ENCODE results near the gene MAN2A2. TPM values are rescaled to one million over a fixed set of nuclear protein-coding genes. Genes with fewer than 3 reads are reported as not detected.
A peak's percentile ranks its signal among the peaks of the same experiment; 100 is the strongest.

The MAN2A2 gene
- polyA plus RNA-seq (2013, experiment 1 of 2), result 41.6 TPM
- 37.8 TPM for polyA plus RNA-seq (2013, experiment 2 of 2)

DNA sequence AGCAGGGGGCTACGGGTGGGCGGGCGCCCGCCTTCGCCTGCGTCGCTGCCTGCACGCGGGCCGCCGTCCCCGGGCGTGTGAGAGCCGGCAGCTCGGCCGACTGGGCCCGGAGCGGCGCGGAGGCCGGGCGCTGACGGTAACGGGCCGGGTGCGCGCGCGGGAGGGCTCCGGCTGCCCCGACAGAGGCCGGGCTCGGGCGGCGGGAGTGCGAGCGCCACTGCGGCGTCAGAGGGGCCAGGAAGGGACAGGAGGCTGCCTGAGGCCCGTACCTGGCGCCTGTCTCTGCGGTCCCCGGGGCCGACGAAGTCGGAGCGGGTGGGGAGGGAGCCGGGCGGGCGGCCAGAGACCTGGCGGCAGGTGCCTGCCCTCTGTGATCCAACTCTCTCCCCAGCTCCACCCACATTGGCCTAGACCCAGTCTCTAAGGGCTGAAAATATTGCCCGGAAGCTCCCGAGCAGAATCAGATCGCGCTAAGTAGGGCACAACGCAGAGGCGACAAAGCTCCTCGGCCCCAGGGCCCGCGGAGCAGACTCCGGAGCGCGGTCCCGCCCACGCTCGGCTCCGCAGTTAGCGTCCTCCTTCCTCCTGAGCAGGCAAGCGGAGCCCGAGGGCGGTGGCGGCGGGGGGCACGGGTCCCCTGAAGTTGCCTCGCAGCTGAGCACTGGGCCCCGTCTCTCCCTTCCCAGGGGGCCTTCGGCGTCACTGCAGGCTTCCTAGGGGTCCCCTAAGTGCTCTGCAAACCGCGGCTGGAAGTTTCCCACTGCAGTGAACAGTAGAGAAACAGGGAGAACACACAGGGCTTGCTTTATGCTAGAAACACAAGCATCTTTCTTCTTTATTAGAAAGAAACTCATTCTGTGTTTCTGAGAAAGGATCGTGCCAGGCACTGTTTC, at the start of gene MAN2A2:
Gene MAN2A2 (plus strand): TSS at position 463 of the 893 bp plus-strand sequence. CDS start 906 bp downstream, outside the sequence.
- Histone ChIP-seq H3K9me3 (replicated peaks in 1 of 2; ENCODE audit: control insufficient read depth in 2 of 2, insufficient read depth in 1 of 2, low read depth in 1 of 2, low read length in 2 of 2) (peaks cover 0 to 2% of the 10 kb centered on the region in 2 donors), H3K9ac (ENCODE audit: low read depth, low read length, poor library complexity) (peak within 1 kb of the TSS; percentile 89), H3K4me3 (ENCODE audit: low read length in 2 of 2) (peak within 1 kb of the TSS; percentile 58 to 93), H3K27ac (replicated peaks; ENCODE audit: low read length) (peak within 1 kb of the TSS; percentile 75), H4K91ac (ENCODE audit: low read depth, low read length, poor library complexity) (no peak within 1 kb of the TSS), H3K4me2 (ENCODE audit: insufficient read depth, low read length, poor library complexity, severe bottlenecking) (peak within 1 kb of the TSS; percentile 86), H3K36me3 (replicated peaks in 1 of 2; ENCODE audit: control insufficient read depth in 2 of 2, insufficient read depth in 2 of 2, low read length in 2 of 2) (peaks cover 25 to 34% of the 10 kb centered on the region in 2 donors), H3K23ac (ENCODE audit: low read depth, low read length, poor library complexity) (peak within 1 kb of the TSS; percentile 90), H3K79me1 (ENCODE audit: low read depth, low read length) (no peaks in the 10 kb centered on the region), H3K18ac (ENCODE audit: low read length) (peak within 1 kb of the TSS; percentile 98), H2AK5ac (ENCODE audit: low read depth, low read length) (no peak within 1 kb of the TSS), H2BK12ac (ENCODE audit: low read length) (peak within 1 kb of the TSS; percentile 17), H3K4me1 (ENCODE audit: control insufficient read depth in 2 of 2, insufficient read depth in 1 of 2, low read depth in 1 of 2, low read length in 2 of 2) (peaks cover 6 to 9% of the 10 kb centered on the region in 2 donors), H2BK5ac (ENCODE audit: low read length) (no peak within 1 kb of the TSS), H3K4ac (ENCODE audit: low read length) (no peak within 1 kb of the TSS), H2BK15ac (ENCODE audit: low read length) (no peak within 1 kb of the TSS), H2BK120ac (ENCODE audit: low read depth, low read length) (no peak within 1 kb of the TSS), H3K14ac (ENCODE audit: low read length) (peak within 1 kb of the TSS; percentile 86), H4K8ac (ENCODE audit: low read depth, low read length) (no peak within 1 kb of the TSS), H3K27me3 (ENCODE audit: control insufficient read depth in 3 of 3, insufficient read depth in 3 of 3, low read depth in 1 of 3, low read length in 3 of 3) (peaks cover 0 to 5% (median 0%) of the 10 kb centered on the region in 3 experiments), H2AFZ (ENCODE audit: low read length) (peak within 1 kb of the TSS; percentile 95)
- peak; percentile 37 for DNase-seq (ENCODE audit: low spot score)
- no CpG with 5 or more reads among the region's 81 CpGs for WGBS, 2 donors (ENCODE audit: extremely low coverage in 2 of 2, insufficient read length in 2 of 2, insufficient replicate concordance in 1 of 2)

DNA sequence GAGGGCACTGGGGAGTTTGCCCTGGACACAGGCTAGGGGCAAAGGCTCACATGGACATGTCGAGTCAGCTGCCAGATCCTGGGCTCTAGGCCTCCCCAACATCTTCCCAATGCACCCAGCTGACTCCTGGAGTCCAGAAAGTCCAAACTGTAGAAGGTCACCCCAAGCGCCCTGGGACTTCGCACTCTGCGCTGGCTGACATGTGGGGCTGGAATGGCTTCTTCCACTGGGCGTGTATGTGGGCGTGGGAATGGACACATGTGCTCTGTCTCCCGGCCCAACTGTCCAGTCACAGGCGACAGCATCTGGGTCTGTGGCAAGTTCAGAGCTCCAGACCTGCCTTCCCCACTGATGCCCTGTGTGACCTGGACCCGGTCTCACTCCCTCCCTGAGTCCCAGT, 48.0 kb upstream of the MAN2A2 start:
- Histone ChIP-seq H4K91ac (ENCODE audit: low read depth, low read length, poor library complexity) (no peak overlapping the region), H3K4me3 (ENCODE audit: low read length in 2 of 2) (no peak overlapping the region), H3K4me2 (ENCODE audit: insufficient read depth, low read length, poor library complexity, severe bottlenecking) (no peak overlapping the region), H2BK5ac (ENCODE audit: low read length) (no peak overlapping the region), H2AFZ (ENCODE audit: low read length) (no peak overlapping the region), H3K27me3 (ENCODE audit: control insufficient read depth in 3 of 3, insufficient read depth in 3 of 3, low read depth in 1 of 3, low read length in 3 of 3) (no peaks in the 10 kb centered on the region), H3K9me3 (replicated peaks in 1 of 2; ENCODE audit: control insufficient read depth in 2 of 2, insufficient read depth in 1 of 2, low read depth in 1 of 2, low read length in 2 of 2) (no peaks in the 10 kb centered on the region), H3K4ac (ENCODE audit: low read length) (no peak overlapping the region), H2BK120ac (ENCODE audit: low read depth, low read length) (no peak overlapping the region), H2BK12ac (ENCODE audit: low read length) (no peak overlapping the region), H4K8ac (ENCODE audit: low read depth, low read length) (no peak overlapping the region), H3K18ac (ENCODE audit: low read length) (no peak overlapping the region), H2AK5ac (ENCODE audit: low read depth, low read length) (no peak overlapping the region), H3K4me1 (ENCODE audit: control insufficient read depth in 2 of 2, insufficient read depth in 1 of 2, low read depth in 1 of 2, low read length in 2 of 2) (no peaks in the 10 kb centered on the region), H3K14ac (ENCODE audit: low read length) (no peak overlapping the region), H3K9ac (ENCODE audit: low read depth, low read length, poor library complexity) (no peak overlapping the region), H3K27ac (replicated peaks; ENCODE audit: low read length) (no peak overlapping the region), H3K79me1 (ENCODE audit: low read depth, low read length) (peaks cover 2% of the 10 kb centered on the region), H3K36me3 (replicated peaks in 1 of 2; ENCODE audit: control insufficient read depth in 2 of 2, insufficient read depth in 2 of 2, low read length in 2 of 2) (no peaks in the 10 kb centered on the region), H3K23ac (ENCODE audit: low read depth, low read length, poor library complexity) (no peak overlapping the region), H2BK15ac (ENCODE audit: low read length) (no peak overlapping the region)
- no CpG with 5 or more reads among the region's 9 CpGs for WGBS, 2 donors (ENCODE audit: extremely low coverage in 2 of 2, insufficient read length in 2 of 2, insufficient replicate concordance in 1 of 2)
- DNase-seq (ENCODE audit: low spot score), result no peak

DNA sequence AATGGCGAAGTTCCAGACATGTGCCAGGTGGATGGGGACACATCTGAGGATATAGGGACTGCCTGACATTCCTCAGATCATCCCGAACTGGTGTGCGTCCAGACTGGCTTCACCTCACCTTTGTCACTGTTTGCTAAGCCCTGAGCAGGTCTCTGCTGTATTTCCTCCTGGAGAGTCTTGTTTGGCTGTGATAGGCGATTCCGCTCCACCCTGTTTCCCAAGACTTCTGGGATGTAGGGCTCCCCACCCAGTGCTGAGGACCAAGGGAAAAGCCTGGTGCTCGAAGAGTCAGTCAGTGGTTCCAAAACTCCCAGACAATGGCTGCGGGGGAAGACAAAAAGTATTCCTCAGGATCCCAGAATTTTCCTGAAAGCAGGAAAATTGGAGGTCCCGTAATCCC, 45.8 kb upstream of the MAN2A2 start:
- Histone ChIP-seq H4K8ac (ENCODE audit: low read depth, low read length) (no peak overlapping the region), H3K27ac (replicated peaks; ENCODE audit: low read length) (no peak overlapping the region), H2AFZ (ENCODE audit: low read length) (no peak overlapping the region), H3K4me3 (ENCODE audit: low read length in 2 of 2) (no peak overlapping the region), H3K14ac (ENCODE audit: low read length) (no peak overlapping the region), H3K36me3 (replicated peaks in 1 of 2; ENCODE audit: control insufficient read depth in 2 of 2, insufficient read depth in 2 of 2, low read length in 2 of 2) (no peaks in the 10 kb centered on the region), H2BK15ac (ENCODE audit: low read length) (no peak overlapping the region), H3K4me1 (ENCODE audit: control insufficient read depth in 2 of 2, insufficient read depth in 1 of 2, low read depth in 1 of 2, low read length in 2 of 2) (no peaks in the 10 kb centered on the region), H2BK120ac (ENCODE audit: low read depth, low read length) (no peak overlapping the region), H3K23ac (ENCODE audit: low read depth, low read length, poor library complexity) (peak overlapping the region; percentile 20), H2AK5ac (ENCODE audit: low read depth, low read length) (no peak overlapping the region), H4K91ac (ENCODE audit: low read depth, low read length, poor library complexity) (no peak overlapping the region), H3K9me3 (replicated peaks in 1 of 2; ENCODE audit: control insufficient read depth in 2 of 2, insufficient read depth in 1 of 2, low read depth in 1 of 2, low read length in 2 of 2) (no peaks in the 10 kb centered on the region), H2BK12ac (ENCODE audit: low read length) (no peak overlapping the region), H3K9ac (ENCODE audit: low read depth, low read length, poor library complexity) (no peak overlapping the region), H2BK5ac (ENCODE audit: low read length) (no peak overlapping the region), H3K18ac (ENCODE audit: low read length) (no peak overlapping the region), H3K27me3 (ENCODE audit: control insufficient read depth in 3 of 3, insufficient read depth in 3 of 3, low read depth in 1 of 3, low read length in 3 of 3) (no peaks in the 10 kb centered on the region), H3K4ac (ENCODE audit: low read length) (no peak overlapping the region), H3K4me2 (ENCODE audit: insufficient read depth, low read length, poor library complexity, severe bottlenecking) (no peak overlapping the region), H3K79me1 (ENCODE audit: low read depth, low read length) (peaks cover 2% of the 10 kb centered on the region)
- DNase-seq (ENCODE audit: low spot score), result no peak
- no CpG with 5 or more reads among the region's 8 CpGs for WGBS, 2 donors (ENCODE audit: extremely low coverage in 2 of 2, insufficient read length in 2 of 2, insufficient replicate concordance in 1 of 2)

DNA sequence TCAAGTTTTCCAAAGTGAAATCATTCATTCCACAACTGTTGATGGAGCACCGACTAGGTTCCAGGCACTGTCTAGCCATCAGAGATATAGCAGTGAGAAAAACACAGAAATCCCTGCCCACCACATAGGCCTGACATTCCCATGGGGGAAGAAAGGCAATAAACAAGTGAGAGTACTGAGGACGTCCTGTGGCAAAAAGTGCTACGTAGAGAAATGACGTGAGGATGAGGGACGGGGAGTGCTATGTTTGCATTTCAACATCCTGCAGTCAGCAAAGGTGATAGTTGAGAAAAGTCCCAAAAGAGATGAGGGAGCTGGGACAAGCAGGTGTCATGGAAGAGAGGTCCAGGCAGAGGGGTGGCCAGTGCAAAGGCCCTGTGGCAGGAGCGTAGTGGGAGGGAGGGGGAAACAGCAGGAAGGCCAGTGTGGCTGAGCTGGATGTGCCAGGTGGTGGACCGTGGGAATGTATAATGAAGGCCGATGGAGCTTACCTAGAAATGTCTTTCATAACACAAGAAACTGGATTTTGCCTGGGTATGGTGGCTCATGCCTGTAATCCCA, 45.1 kb upstream of the MAN2A2 start:
- no peak overlapping the region for H3K14ac ChIP-seq (ENCODE audit: low read length)
- no peak overlapping the region for H3K23ac ChIP-seq (ENCODE audit: low read depth, low read length, poor library complexity)
- no peak overlapping the region for H2BK120ac ChIP-seq (ENCODE audit: low read depth, low read length)
- H2BK12ac ChIP-seq (ENCODE audit: low read length), result no peak overlapping the region
- H2AK5ac ChIP-seq (ENCODE audit: low read depth, low read length), result no peak overlapping the region
- no peak overlapping the region for H3K4me2 ChIP-seq (ENCODE audit: insufficient read depth, low read length, poor library complexity, severe bottlenecking)
- no peak overlapping the region for H4K91ac ChIP-seq (ENCODE audit: low read depth, low read length, poor library complexity)
- WGBS, 2 donors (ENCODE audit: extremely low coverage in 2 of 2, insufficient read length in 2 of 2, insufficient replicate concordance in 1 of 2), result no CpG with 5 or more reads among the region's 8 CpGs
- H3K36me3 ChIP-seq (replicated peaks in 1 of 2; ENCODE audit: control insufficient read depth in 2 of 2, insufficient read depth in 2 of 2, low read length in 2 of 2), result no peaks in the 10 kb centered on the region
- no peaks in the 10 kb centered on the region for H3K9me3 ChIP-seq (replicated peaks in 1 of 2; ENCODE audit: control insufficient read depth in 2 of 2, insufficient read depth in 1 of 2, low read depth in 1 of 2, low read length in 2 of 2)
- no peak for DNase-seq (ENCODE audit: low spot score)
- H3K4me1 ChIP-seq (ENCODE audit: control insufficient read depth in 2 of 2, insufficient read depth in 1 of 2, low read depth in 1 of 2, low read length in 2 of 2), result no peaks in the 10 kb centered on the region
- no peaks in the 10 kb centered on the region for H3K27me3 ChIP-seq (ENCODE audit: control insufficient read depth in 3 of 3, insufficient read depth in 3 of 3, low read depth in 1 of 3, low read length in 3 of 3)
- no peak overlapping the region for H3K4me3 ChIP-seq (ENCODE audit: low read length in 2 of 2)
- H3K27ac ChIP-seq (replicated peaks; ENCODE audit: low read length), result no peak overlapping the region
- no peak overlapping the region for H2BK5ac ChIP-seq (ENCODE audit: low read length)
- no peak overlapping the region for H3K18ac ChIP-seq (ENCODE audit: low read length)
- H2AFZ ChIP-seq (ENCODE audit: low read length), result no peak overlapping the region
- H4K8ac ChIP-seq (ENCODE audit: low read depth, low read length), result no peak overlapping the region
- no peak overlapping the region for H3K9ac ChIP-seq (ENCODE audit: low read depth, low read length, poor library complexity)
- no peak overlapping the region for H2BK15ac ChIP-seq (ENCODE audit: low read length)
- H3K79me1 ChIP-seq (ENCODE audit: low read depth, low read length), result peaks cover 2% of the 10 kb centered on the region
- no peak overlapping the region for H3K4ac ChIP-seq (ENCODE audit: low read length)

Data from neuronal stem cell (in vitro differentiated cells).